ENCODE results near the gene LRTM2.

The LRTM2 gene

GRCh38 chr12:1864456-1864855 is 44.1 kb downstream of the LRTM2 start:
- DNase-seq (ENCODE audit: low read depth in 3 of 3, low spot score in 1 of 3) = no peak

GRCh38 chr12:1864867-1865266 is 44.5 kb downstream of the LRTM2 start:
- DNase-seq (ENCODE audit: low read depth in 3 of 3, low spot score in 1 of 3) = no peak

- no peak for DNase-seq (ENCODE audit: low read depth in 3 of 3, low spot score in 1 of 3)
These were observed 45.0 kb downstream of the LRTM2 start for GRCh38 chr12:1865284-1865866.

- no peak for DNase-seq (ENCODE audit: low read depth in 3 of 3, low spot score in 1 of 3)
These were observed 48.8 kb downstream of the LRTM2 start for GRCh38 chr12:1869145-1869544.

- DNase-seq (ENCODE audit: low read depth in 3 of 3, low spot score in 1 of 3) = no peak
These were observed 49.7 kb downstream of the LRTM2 start for GRCh38 chr12:1870086-1870485.

GRCh38 chr12:1870998-1871917 is 50.9 kb downstream of the LRTM2 start:
- DNase-seq (ENCODE audit: low read depth in 3 of 3, low spot score in 1 of 3) = no peak

- no peak for DNase-seq (ENCODE audit: low read depth in 3 of 3, low spot score in 1 of 3)
These were observed 51.6 kb downstream of the LRTM2 start for GRCh38 chr12:1872001-1872400.

- no peak for DNase-seq (ENCODE audit: low read depth in 3 of 3, low spot score in 1 of 3)
These were observed 52.1 kb downstream of the LRTM2 start for GRCh38 chr12:1872448-1872847.

GRCh38 chr12:1873531-1874510 is 53.5 kb downstream of the LRTM2 start:
- no peak for DNase-seq (ENCODE audit: low read depth in 3 of 3, low spot score in 1 of 3)

- no peak for DNase-seq (ENCODE audit: low read depth in 3 of 3, low spot score in 1 of 3)
These were observed 55.2 kb downstream of the LRTM2 start for GRCh38 chr12:1875608-1876007.

- no peak for DNase-seq (ENCODE audit: low read depth in 3 of 3, low spot score in 1 of 3)
These were observed 55.7 kb downstream of the LRTM2 start for GRCh38 chr12:1876086-1876485.

GRCh38 chr12:1877169-1877878 is 57.0 kb downstream of the LRTM2 start:
- no peak for DNase-seq (ENCODE audit: low read depth in 3 of 3, low spot score in 1 of 3)

GRCh38 chr12:1878214-1878613 is 57.8 kb downstream of the LRTM2 start:
- no peak for DNase-seq (ENCODE audit: low read depth in 3 of 3, low spot score in 1 of 3)

GRCh38 chr12:1878695-1879094 is 58.3 kb downstream of the LRTM2 start:
- no peak for DNase-seq (ENCODE audit: low read depth in 3 of 3, low spot score in 1 of 3)

GRCh38 chr12:1879633-1880032 is 59.3 kb downstream of the LRTM2 start:
- no peak for DNase-seq (ENCODE audit: low read depth in 3 of 3, low spot score in 1 of 3)

GRCh38 chr12:1880153-1880845 is 59.9 kb downstream of the LRTM2 start:
- no peak for DNase-seq (ENCODE audit: low read depth in 3 of 3, low spot score in 1 of 3)

- DNase-seq (ENCODE audit: low read depth in 3 of 3, low spot score in 1 of 3) = no peak
These were observed 60.5 kb downstream of the LRTM2 start for GRCh38 chr12:1880876-1881275.

GRCh38 chr12:1881301-1881700 is 60.9 kb downstream of the LRTM2 start:
- no peak for DNase-seq (ENCODE audit: low read depth in 3 of 3, low spot score in 1 of 3)

- DNase-seq (ENCODE audit: low read depth in 3 of 3, low spot score in 1 of 3) = no peak
These were observed 61.6 kb downstream of the LRTM2 start for GRCh38 chr12:1881936-1882335.

- DNase-seq (ENCODE audit: low read depth in 3 of 3, low spot score in 1 of 3) = no peak
These were observed 62.0 kb downstream of the LRTM2 start for GRCh38 chr12:1882405-1882804.
